ENCODE results near the gene HLA-F.

DNA sequence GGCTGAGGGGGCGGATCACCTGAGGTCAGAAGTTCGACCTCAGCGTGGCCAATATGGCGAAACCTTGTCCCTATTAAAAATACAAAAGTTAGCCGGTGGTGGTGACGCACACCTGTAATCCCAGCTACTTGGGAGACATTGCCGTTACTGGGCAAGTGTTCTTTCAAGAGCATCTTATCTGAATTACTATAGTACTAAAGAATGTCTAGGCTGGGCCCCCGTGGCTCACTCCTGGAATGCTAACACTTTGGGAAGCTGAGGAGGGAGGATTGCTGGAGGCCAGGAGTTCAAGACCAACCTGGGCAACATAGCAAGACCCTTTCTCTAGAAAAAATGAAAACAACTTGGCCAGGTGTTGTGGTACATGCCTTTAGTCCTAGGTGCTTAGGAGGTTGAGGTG is 41.4 kb upstream of the HLA-F start:
- TF ChIP-seq POLR2A (IDR thresholded peaks at IDR 0.05; ENCODE audit: low read length), result no peak
- TF ChIP-seq GATA1 (IDR thresholded peaks at IDR 0.05; ENCODE audit: low read depth, low read length), result no peak

Measured in erythroblast (primary cell).